HCT116 (cell line): ENCODE results near the gene PPP1R16B. TPM values are rescaled to one million over a fixed set of nuclear protein-coding genes. Genes with fewer than 3 reads are reported as not detected.
A peak's percentile ranks its signal among the peaks of the same experiment; 100 is the strongest.

Source experiments
- ATAC-seq: fragments of 200-7000 bp; cut with Tn5 transposase; 2 replicates; pipeline ENCODE4 v1.9.1; 2020; ENCODE audit warnings: mild to moderate bottlenecking, moderate library complexity
- BruUV-seq: library from RNA; stranded (reverse); fragments of 400-500 nt; replicated peaks from 2 replicates; lab custom pipeline; 2021; lab: Mats Ljungman, UMichigan
- CTCF ChIA-PET: fragments of 300-600 bp; sonication (Branson Sonifier 250); formaldehyde crosslinking; loops from one replicate; lab custom pipeline; 2021; ENCODE audit warnings: antibody characterized with exemption; lab: Charles Lee
- POLR2A ChIA-PET: fragments of 300-600, 350-600 bp; sonication (Branson Sonifier 250); formaldehyde crosslinking; loops from one replicate; lab custom pipeline; 2021; ENCODE audit warnings: antibody characterized with exemption; lab: Charles Lee
- RAD21 ChIA-PET, 2 experiments: fragments of 300-600 bp; sonication (Branson Sonifier 250); formaldehyde crosslinking; loops; one replicate each; lab custom pipeline; 2023; ENCODE audit warnings: low total read pairs in 2 of 2; ENCODE audit not compliant: uncharacterized antibody in 2 of 2, unreplicated experiment in 2 of 2, low non-redundant PET in 1 of 2; lab: Charles Lee
- DNase-seq: peaks from one replicate; pipeline ENCODE4 v3.0.0-alpha.2; 2010; ENCODE audit warnings: low read depth, low spot score
- H2AFZ ChIP-seq: fragments of 200-600 bp; shearing (Covaris generic), sonication (generic); 2 replicates; pipeline ENCODE4 v1.6.1; 2017; ENCODE audit warnings: low read depth, mixed run types, mixed read lengths, antibody characterized with exemption, low read length; ENCODE audit not compliant: poor library complexity, severe bottlenecking
- H3K27ac ChIP-seq: 2 replicates; pipeline ENCODE4 v1.5.1; 2012; ENCODE audit warnings: low read depth, low read length
- H3K27me3 ChIP-seq: fragments of 200-600 bp; sonication (generic); 2 replicates; pipeline ENCODE4 v1.6.1; 2016; ENCODE audit warnings: mixed run types, low read length, mixed read lengths; ENCODE audit not compliant: insufficient read depth
- H3K36me3 ChIP-seq, 2 experiments: fragments of 200-500 bp in 1 of 2; fragments of 200-600 bp in 1 of 2; sonication (Bioruptor generic) in 1 of 2; sonication (generic) in 1 of 2; 2 replicates each; pipeline versions ENCODE4 v1.5.1 to v1.6.1; 2014 to 2016; ENCODE audit warnings: low read length in 2 of 2, inconsistent platforms in 1 of 2, mixed read lengths in 1 of 2, mixed run types in 1 of 2; ENCODE audit not compliant: insufficient read depth in 2 of 2, control insufficient read depth in 1 of 2
- H3K4me1 ChIP-seq, 2 experiments: fragments of 200-600 bp in 1 of 2; sonication (generic) in 1 of 2; 2 replicates each; pipeline versions ENCODE4 v1.5.1 to v1.6.1; 2012 to 2017; ENCODE audit warnings: low read length in 2 of 2, inconsistent platforms in 1 of 2, mild to moderate bottlenecking in 1 of 2, mixed read lengths in 1 of 2, mixed run types in 1 of 2, moderate library complexity in 1 of 2; ENCODE audit not compliant: insufficient read depth in 2 of 2, control insufficient read depth in 1 of 2
- H3K4me2 ChIP-seq: fragments of 200-600 bp; sonication (generic); 2 replicates; pipeline ENCODE4 v1.6.1; 2017; ENCODE audit warnings: mixed run types, low read length, mixed read lengths
- H3K4me3 ChIP-seq, 2 experiments: fragments of 200-600 bp in 1 of 2; sonication (generic) in 1 of 2; replicated peaks in 1 of 2; 2 replicates each; pipeline ENCODE4 v1.5.1; 2011 to 2016; ENCODE audit warnings: low read length in 2 of 2, control low read depth in 1 of 2, low read depth in 1 of 2, mild to moderate bottlenecking in 1 of 2, mixed read lengths in 1 of 2, mixed run types in 1 of 2
- H3K79me2 ChIP-seq: fragments of 200-600 bp; sonication (generic); 2 replicates; pipeline ENCODE4 v1.6.1; 2017; ENCODE audit warnings: mild to moderate bottlenecking, mixed run types, low read length, moderate library complexity, mixed read lengths; ENCODE audit not compliant: insufficient read depth
- H3K9ac ChIP-seq: fragments of 200-600 bp; sonication (generic); 2 replicates; pipeline ENCODE4 v1.6.1; 2016; ENCODE audit warnings: low read length, mixed read lengths
- H3K9me2 ChIP-seq: fragments of 200-600 bp; sonication (generic), shearing (Covaris generic); 2 replicates; pipeline ENCODE4 v1.6.1; 2017; ENCODE audit warnings: mixed run types, mild to moderate bottlenecking, moderate library complexity; ENCODE audit not compliant: insufficient read depth
- H3K9me3 ChIP-seq, 2 experiments: fragments of 200-500 bp in 1 of 2; fragments of 200-600 bp in 1 of 2; sonication (Bioruptor generic) in 1 of 2; sonication (generic) in 1 of 2; 2 replicates each; pipeline ENCODE4 v1.6.1; 2014 to 2017; ENCODE audit warnings: low read length in 2 of 2, mixed read lengths in 2 of 2, inconsistent platforms in 1 of 2, low read depth in 1 of 2, mild to moderate bottlenecking in 1 of 2, mixed run types in 1 of 2, moderate library complexity in 1 of 2; ENCODE audit not compliant: control insufficient read depth in 1 of 2, insufficient read depth in 1 of 2
- H4K20me1 ChIP-seq: fragments of 200-600 bp; sonication (generic), shearing (Covaris generic); 2 replicates; pipeline ENCODE4 v1.6.1; 2017; ENCODE audit warnings: mixed run types, mild to moderate bottlenecking, moderate library complexity; ENCODE audit not compliant: insufficient read depth
- CBX3 ChIP-seq: IDR thresholded peaks from 2 replicates; pipeline ENCODE4 v1.6.1; 2012; ENCODE audit warnings: low read depth
- CEBPB ChIP-seq: IDR thresholded peaks from 2 replicates; pipeline ENCODE4 v1.6.1; 2012; ENCODE audit warnings: low read depth
- EGR1 ChIP-seq: IDR thresholded peaks from 2 replicates; pipeline ENCODE4 v1.6.1; 2012; ENCODE audit warnings: low read depth
- ELF1 ChIP-seq: IDR thresholded peaks from 2 replicates; pipeline ENCODE4 v1.6.1; 2012; ENCODE audit warnings: low read depth, borderline replicate concordance
- EZH2 ChIP-seq: fragments of 200-600 bp; sonication (generic); IDR thresholded peaks from 2 replicates; pipeline ENCODE4 v1.6.1; 2017; ENCODE audit warnings: antibody characterized with exemption, mixed run types
- EZH2phosphoT487 ChIP-seq: fragments of 200-600 bp; IDR thresholded peaks from 2 replicates; pipeline ENCODE4 v1.6.1; 2018; ENCODE audit warnings: antibody characterized with exemption, borderline replicate concordance
- FOSL1 ChIP-seq: IDR thresholded peaks from 2 replicates; pipeline ENCODE4 v1.6.1; 2012; ENCODE audit warnings: low read depth
- JUND ChIP-seq: IDR thresholded peaks from 2 replicates; pipeline ENCODE4 v1.6.1; 2012
- POLR2A ChIP-seq: IDR thresholded peaks from 2 replicates; pipeline ENCODE4 v1.7.0; 2011; ENCODE audit warnings: borderline replicate concordance; ENCODE audit not compliant: insufficient read depth, insufficient read length; ENCODE audit errors: extremely low read depth
- POLR2AphosphoS5 ChIP-seq: IDR thresholded peaks from 2 replicates; pipeline ENCODE4 v1.6.1; 2011; ENCODE audit warnings: mild to moderate bottlenecking, low read depth, low read length, moderate library complexity
- RAD21 ChIP-seq: IDR thresholded peaks from 2 replicates; pipeline ENCODE4 v1.6.1; 2012; ENCODE audit warnings: low read depth, mild to moderate bottlenecking
- SIN3A ChIP-seq: IDR thresholded peaks from 2 replicates; pipeline ENCODE4 v1.6.1; 2012; ENCODE audit warnings: low read depth
- SP1 ChIP-seq: IDR thresholded peaks from 2 replicates; pipeline ENCODE4 v1.6.1; 2012; ENCODE audit warnings: low read depth
- TCF7L2 ChIP-seq: IDR thresholded peaks from 2 replicates; pipeline ENCODE4 v1.7.0; 2011; ENCODE audit warnings: borderline replicate concordance, inconsistent platforms; ENCODE audit not compliant: insufficient read depth, insufficient read length; ENCODE audit errors: extremely low read depth
- ZFX ChIP-seq: fragments of 450-650 bp; IDR thresholded peaks from 2 replicates; pipeline ENCODE4 v1.6.1; 2017
- ZNF274 ChIP-seq: fragments of 200-500 bp; sonication (Bioruptor generic); IDR thresholded peaks from 2 replicates; pipeline ENCODE4 v1.6.1; 2014; ENCODE audit warnings: mild to moderate bottlenecking, low read depth, low read length, inconsistent platforms
- intact Hi-C: fragments of 100-400 bp; cut with micrococcal nuclease; formaldehyde crosslinking; loops from 2 replicates; pipeline ENCODE4 v1.10.0; 2022
- total RNA-seq: library from RNA; stranded (reverse); gene quantifications from one replicate; pipeline ENCODE4 v1.2.1, GENCODE V29; 2021; ENCODE audit not compliant: unreplicated experiment
- TF ChIP-seq, protein P1 (sequence below): IDR thresholded peaks from 2 replicates; pipeline ENCODE4 v1.6.1; 2012
- TF ChIP-seq, protein P2 (sequence below): IDR thresholded peaks from 2 replicates; pipeline ENCODE4 v1.6.1; 2012
- TF ChIP-seq, protein P3 (sequence below): IDR thresholded peaks from 2 replicates; pipeline ENCODE4 v1.6.1; 2012; ENCODE audit warnings: low read depth

Gene PPP1R16B
- total RNA-seq, 1 experiment from 2014 or later: 0.52 TPM

DNA sequence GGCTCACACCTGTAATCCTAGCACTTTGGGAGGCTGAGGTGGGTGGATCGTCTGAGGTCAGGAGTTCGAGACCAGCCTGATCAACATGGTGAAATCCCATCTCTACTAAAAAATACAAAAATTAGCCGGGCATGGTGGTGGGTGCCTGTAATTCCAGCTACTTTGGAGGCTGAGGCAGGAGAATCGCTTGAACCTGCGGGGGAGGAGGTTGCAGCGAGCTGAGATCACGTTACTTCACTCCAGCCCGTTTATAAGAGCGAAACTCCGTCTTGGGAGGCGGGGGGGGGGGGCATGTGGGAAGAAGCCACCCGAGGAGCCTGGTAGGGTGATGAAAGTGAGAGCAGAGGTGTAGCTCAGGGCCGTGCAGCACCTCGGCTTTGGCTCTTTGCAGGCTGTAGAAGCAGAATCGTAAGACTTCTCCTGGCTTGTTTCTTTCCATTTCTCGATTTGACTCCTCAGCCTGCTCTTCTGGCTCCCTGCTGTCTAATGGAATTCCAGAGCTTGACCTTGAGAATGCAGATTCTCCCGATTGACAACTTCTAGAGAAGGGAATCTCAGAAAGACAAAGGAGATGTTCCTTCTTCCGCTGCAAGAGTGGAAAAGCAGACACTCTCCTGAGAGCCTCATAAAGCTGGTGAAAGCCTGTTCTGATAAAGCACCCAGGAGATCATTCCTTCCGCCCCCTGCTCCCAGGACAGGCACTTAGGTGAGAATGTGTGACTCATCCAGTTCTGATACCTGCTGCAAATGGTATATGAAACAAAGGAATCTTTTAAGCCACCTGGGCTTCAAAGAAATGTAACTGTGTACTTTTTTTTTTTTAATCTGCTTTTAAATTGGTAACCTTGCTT lies 26.0 kb upstream of the PPP1R16B start:
- H3K4me3 ChIP-seq: peak overlapping the region; percentile 39 to 55
- H3K9ac ChIP-seq: peak overlapping the region; percentile 72
- no peaks in the 10 kb centered on the region for H3K79me2 ChIP-seq
- H3K9me2 ChIP-seq: no peaks in the 10 kb centered on the region
- POLR2A ChIA-PET: interaction anchor here (0.7 to 3.4 kb wide), 4 partner anchors 10 to 148 kb away, joined by 3 to 14 read pairs (median 8); no protein-coding TSS in a partner anchor
- DNase-seq (peak; percentile 92), ATAC-seq (peak; percentile 89)
- peaks cover 0 to under 1% of the 10 kb centered on the region in 2 experiments; a peak in 2 of 4 replicates for H3K36me3 ChIP-seq
- peak overlapping the region; percentile 42 for H2AFZ ChIP-seq
- CTCF ChIA-PET: interaction anchor here (0.6 to 2.1 kb wide), 3 partner anchors 11 to 303 kb away, joined by 3 to 8 read pairs (median 3); partner anchors contain the start of gene ACTR5
- TSS peak; percentile 90 for BruUV-seq
- peak overlapping the region; percentile 99 for H3K27ac ChIP-seq
- no peaks in the 10 kb centered on the region for H3K9me3 ChIP-seq
- RAD21 ChIA-PET: interaction anchor here (0.7 to 1.4 kb wide), 4 partner anchors 11 to 232 kb away, joined by 3 to 7 read pairs (median 3); no protein-coding TSS in a partner anchor
- intact Hi-C loops: no loop called here
- no peaks in the 10 kb centered on the region for H3K27me3 ChIP-seq
- peak overlapping the region; percentile 90 for H3K4me2 ChIP-seq
- no peaks in the 10 kb centered on the region for H4K20me1 ChIP-seq
- no peak for TF ChIP-seq ZNF274
- 0 out of 2 replicates have a peak, but pooled peaks have one; percentile 13 for TF ChIP-seq RAD21
- TF ChIP-seq CBX3: 0 out of 2 replicates have a peak, but pooled peaks have one; percentile 51
- no peak for TF ChIP-seq EZH2phosphoT487
- peak; percentile 91 for TF ChIP-seq FOSL1
- TF ChIP-seq EGR1: peak; percentile 52
- TF ChIP-seq POLR2A: no peak
- peak; percentile 55 for TF ChIP-seq SIN3A
- no peak for TF ChIP-seq ZFX
- TF ChIP-seq TCF7L2: peak; percentile 96
- peak; percentile 68 for TF ChIP-seq CEBPB
- TF ChIP-seq EZH2: no peak
- TF ChIP-seq JUND: peak; percentile 89
- peak; percentile 45; the same call in 1 of the 2 replicates for TF ChIP-seq POLR2AphosphoS5
- TF ChIP-seq, protein P1, sequence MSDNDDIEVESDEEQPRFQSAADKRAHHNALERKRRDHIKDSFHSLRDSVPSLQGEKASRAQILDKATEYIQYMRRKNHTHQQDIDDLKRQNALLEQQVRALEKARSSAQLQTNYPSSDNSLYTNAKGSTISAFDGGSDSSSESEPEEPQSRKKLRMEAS: no peak; the same call in 1 of the 2 replicates
- TF ChIP-seq SP1: peak; percentile 86
- TF ChIP-seq ELF1: no peak; the same call in 1 of the 2 replicates
- TF ChIP-seq, protein P2, sequence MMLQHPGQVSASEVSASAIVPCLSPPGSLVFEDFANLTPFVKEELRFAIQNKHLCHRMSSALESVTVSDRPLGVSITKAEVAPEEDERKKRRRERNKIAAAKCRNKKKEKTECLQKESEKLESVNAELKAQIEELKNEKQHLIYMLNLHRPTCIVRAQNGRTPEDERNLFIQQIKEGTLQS: no peak
- TF ChIP-seq, protein P3, sequence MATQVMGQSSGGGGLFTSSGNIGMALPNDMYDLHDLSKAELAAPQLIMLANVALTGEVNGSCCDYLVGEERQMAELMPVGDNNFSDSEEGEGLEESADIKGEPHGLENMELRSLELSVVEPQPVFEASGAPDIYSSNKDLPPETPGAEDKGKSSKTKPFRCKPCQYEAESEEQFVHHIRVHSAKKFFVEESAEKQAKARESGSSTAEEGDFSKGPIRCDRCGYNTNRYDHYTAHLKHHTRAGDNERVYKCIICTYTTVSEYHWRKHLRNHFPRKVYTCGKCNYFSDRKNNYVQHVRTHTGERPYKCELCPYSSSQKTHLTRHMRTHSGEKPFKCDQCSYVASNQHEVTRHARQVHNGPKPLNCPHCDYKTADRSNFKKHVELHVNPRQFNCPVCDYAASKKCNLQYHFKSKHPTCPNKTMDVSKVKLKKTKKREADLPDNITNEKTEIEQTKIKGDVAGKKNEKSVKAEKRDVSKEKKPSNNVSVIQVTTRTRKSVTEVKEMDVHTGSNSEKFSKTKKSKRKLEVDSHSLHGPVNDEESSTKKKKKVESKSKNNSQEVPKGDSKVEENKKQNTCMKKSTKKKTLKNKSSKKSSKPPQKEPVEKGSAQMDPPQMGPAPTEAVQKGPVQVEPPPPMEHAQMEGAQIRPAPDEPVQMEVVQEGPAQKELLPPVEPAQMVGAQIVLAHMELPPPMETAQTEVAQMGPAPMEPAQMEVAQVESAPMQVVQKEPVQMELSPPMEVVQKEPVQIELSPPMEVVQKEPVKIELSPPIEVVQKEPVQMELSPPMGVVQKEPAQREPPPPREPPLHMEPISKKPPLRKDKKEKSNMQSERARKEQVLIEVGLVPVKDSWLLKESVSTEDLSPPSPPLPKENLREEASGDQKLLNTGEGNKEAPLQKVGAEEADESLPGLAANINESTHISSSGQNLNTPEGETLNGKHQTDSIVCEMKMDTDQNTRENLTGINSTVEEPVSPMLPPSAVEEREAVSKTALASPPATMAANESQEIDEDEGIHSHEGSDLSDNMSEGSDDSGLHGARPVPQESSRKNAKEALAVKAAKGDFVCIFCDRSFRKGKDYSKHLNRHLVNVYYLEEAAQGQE: no peak
- H3K4me1 ChIP-seq: peaks cover 70 to 81% of the 10 kb centered on the region in 2 experiments
